ENCODE measurements around the gene IQCF6.
"Not testable (repeated sequence)": the region's sequence is repeated elsewhere in the genome, so short reads cannot be mapped to it uniquely, and the experiment has no call there.

IQCF6 gene

DNA sequence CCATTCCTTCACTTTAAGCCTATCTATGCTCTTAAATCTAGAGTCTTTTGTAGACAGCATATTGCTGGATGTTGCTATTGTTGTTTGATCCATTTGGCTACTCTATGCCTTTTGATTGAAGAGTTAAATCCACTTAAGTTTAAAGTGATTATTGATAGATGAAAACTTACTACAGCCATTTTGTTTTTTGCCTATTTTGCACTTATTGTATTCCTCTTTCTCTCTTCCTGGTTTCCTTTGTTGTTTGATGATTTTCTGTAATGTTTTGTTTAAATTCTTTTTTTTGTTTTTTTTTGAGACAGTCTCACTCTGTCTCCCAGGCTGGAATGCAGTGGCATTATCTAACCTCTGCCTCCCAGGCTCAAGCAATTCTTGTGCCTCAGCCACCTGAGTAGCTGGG, 19.8 kb downstream of the IQCF6 start:
- DNase-seq: no peak

DNA sequence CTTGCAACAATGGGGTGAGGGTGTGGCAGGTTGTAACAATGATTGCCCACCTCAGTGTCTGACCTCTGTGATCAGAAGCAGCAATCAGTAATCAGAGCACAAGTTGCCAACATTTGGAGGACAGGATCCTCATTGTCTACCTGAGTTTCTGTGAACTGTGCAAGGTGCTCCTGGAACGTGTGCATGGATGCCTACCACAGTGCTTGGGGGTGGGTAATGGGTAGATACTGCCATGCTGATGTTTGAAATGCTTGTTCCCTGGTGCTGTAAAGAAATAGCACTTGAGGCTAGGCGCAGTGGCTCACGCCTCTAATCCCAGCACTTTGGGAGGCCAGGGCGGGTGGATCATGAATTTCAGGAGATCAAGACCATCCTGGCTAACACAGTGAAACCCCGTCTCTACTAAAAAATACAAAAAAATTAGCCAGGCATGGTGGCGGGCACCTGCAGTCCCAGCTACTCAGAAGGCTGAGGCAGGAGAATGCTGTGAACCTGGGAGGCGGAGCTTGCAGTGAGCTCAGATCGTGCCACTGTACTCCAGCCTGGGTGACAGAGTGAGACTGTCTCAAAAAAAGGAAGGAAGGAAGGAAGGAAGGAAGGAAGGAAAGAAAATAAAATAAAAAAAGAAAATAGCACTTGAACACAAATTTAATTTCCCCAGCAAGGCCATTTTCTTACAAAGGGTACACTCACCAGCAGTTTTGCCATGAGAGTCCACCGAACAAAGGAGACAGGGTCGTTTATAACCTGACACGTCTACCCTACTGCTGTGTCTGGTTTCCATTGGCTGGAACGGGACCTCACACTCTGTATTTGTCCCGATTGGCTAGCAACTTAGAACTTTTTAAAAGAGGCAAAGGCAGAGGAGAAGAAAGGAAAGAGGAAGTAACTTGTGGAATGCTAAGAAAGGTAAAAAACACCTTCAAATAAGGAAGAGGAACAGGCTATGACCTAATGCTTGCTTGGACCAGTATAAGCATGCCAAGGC, 25.0 kb downstream of the IQCF6 start:
- not testable (repeated sequence) for DNase-seq

GRCh38 chr3:51751287-51751686, 27.8 kb downstream of the IQCF6 start:
- no peak for DNase-seq

GRCh38 chr3:51750878-51751277, 28.2 kb downstream of the IQCF6 start:
- DNase-seq: no peak

GRCh38 chr3:51748327-51748726, 30.7 kb downstream of the IQCF6 start:
- no peak for DNase-seq

DNA sequence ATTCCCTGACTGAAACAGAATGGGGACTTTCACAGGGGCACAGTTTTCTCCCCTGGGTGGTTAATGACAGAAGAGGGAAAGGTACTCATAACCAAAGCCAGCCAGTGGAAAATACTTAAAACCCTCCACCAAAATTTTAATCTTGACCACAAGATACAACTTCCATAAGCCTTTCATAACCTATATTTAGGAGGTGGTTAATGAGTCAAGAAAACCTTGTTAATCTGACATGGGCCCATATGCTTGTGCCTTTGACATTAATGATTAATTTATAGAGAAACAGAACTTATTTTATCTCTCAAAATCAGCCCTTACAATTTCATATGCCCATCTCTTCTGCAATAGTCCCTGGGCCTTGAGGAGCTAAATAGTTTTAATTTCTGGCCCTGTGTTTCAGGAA, 31.2 kb downstream of the IQCF6 start:
- no peak for DNase-seq

- DNase-seq: not testable (repeated sequence)
Observed at GRCh38 chr3:51742978-51743377, 36.1 kb downstream of the IQCF6 start.

GRCh38 chr3:51742320-51742719, 36.7 kb downstream of the IQCF6 start:
- not testable (repeated sequence) for DNase-seq

DNA sequence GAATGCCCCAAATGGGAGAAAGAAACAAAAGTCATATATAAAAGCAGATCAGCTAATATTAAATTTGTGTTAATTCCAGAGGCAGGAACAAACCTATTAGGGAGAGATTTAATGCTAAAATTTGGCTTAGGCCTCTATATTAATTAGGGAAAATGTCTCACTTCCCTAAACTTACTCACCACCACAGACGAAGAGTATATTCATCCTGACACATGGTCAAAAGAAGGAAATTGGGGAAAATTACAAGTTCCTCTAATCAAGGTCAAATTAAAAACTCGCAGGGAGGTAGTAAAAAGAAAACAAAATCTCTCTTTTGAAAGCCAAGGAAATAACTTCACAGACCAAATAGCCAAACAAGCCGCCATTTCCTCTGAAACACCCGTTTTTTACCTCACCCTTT, 39.9 kb downstream of the IQCF6 start:
- no peak for DNase-seq

DNA sequence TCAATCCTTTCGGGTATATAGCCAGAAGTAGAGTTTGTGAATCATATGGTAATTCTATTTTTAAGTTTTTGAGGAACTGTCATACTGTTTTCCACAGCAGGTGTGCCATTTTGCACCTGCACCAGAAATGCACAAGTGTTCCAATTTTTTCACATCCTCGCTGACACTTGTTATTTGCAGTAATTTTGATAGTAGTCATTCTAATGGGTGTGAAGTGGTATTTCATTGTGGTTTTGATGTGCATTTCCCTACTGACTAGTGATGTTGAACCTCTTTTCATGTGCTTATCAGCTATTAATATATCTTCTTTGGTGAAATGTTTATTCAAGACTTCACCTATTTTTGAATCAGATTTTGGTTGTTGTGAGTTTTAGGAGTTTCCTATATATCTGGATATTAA, 43.1 kb downstream of the IQCF6 start:
- DNase-seq: no peak

GRCh38 chr3:51735039-51735438, 44.0 kb downstream of the IQCF6 start:
- DNase-seq: no peak

- no peak for DNase-seq
Observed at GRCh38 chr3:51734572-51734907, 44.5 kb downstream of the IQCF6 start.

DNA sequence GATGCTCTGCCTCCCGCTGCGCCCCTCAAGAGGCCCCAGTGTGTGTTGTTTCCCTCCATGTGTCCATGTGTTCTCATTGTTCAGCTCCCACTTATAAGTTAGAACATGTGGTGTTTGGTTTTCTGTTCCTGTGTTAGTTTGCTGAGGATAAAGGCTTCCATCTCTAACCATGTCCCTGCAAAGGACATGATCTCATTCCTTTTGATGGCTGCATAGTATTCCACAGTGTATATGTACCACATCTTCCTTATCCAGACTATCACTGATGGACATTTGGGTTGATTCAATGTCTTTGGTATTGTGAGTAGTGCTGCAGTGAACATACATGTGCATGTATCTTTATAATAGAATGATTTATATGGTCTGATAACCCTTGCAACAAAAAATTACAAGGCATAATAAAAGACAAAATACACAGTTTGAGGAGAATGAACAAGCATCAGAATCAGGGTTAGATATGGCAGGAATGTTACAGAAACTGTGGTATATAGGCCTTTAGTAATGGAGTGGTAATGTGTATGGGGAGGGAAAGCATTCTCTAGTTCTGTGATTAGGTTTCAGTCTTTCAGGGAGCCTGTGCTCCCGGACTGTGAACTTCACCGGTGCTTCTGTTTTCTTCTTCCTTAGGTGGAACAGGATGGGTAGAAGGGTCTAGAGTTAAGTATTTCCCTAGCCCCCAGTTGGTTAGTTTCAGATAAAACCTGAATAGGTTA, 45.0 kb downstream of the IQCF6 start:
- DNase-seq: no peak

- DNase-seq: no peak
Observed at GRCh38 chr3:51729042-51729633, 49.9 kb downstream of the IQCF6 start.

Data from activated naive CD4-positive, alpha-beta T cell treated with anti-CD3 and anti-CD28 coated beads, Interleukin-2, amount 50 U/mL, for 16 hours (primary cell).